ENCODE measurements around the gene CNOT1.

GRCh38 chr16:58634265-58634802 is 4.7 kb upstream of the CNOT1 start:
- TF ChIP-seq, protein P1, sequence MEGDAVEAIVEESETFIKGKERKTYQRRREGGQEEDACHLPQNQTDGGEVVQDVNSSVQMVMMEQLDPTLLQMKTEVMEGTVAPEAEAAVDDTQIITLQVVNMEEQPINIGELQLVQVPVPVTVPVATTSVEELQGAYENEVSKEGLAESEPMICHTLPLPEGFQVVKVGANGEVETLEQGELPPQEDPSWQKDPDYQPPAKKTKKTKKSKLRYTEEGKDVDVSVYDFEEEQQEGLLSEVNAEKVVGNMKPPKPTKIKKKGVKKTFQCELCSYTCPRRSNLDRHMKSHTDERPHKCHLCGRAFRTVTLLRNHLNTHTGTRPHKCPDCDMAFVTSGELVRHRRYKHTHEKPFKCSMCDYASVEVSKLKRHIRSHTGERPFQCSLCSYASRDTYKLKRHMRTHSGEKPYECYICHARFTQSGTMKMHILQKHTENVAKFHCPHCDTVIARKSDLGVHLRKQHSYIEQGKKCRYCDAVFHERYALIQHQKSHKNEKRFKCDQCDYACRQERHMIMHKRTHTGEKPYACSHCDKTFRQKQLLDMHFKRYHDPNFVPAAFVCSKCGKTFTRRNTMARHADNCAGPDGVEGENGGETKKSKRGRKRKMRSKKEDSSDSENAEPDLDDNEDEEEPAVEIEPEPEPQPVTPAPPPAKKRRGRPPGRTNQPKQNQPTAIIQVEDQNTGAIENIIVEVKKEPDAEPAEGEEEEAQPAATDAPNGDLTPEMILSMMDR (IDR thresholded peaks at IDR 0.05; ENCODE audit: insufficient read depth, low read length) = no peak
- TF ChIP-seq GABPA (IDR thresholded peaks at IDR 0.05; ENCODE audit: low read depth) (no peak), REST (IDR thresholded peaks at IDR 0.05; ENCODE audit: insufficient replicate concordance, low read depth) (no peak), POLR2AphosphoS5 (IDR thresholded peaks at IDR 0.05; ENCODE audit: low read depth) (no peak), SPI1 (IDR thresholded peaks at IDR 0.05; ENCODE audit: borderline replicate concordance, low read depth) (no peak)
